Upper lobe of right lung (tissue), 1 donor: Measurements from ENCODE around the gene SLC13A1. TPM values are rescaled to one million over a fixed set of nuclear protein-coding genes. Genes with fewer than 3 reads are reported as not detected.

Experiments
- ATAC-seq: fragments of 200-7000 bp; cut with Tn5 transposase; one replicate; pipeline ENCODE4 v1.9.1; 2020; ENCODE audit warnings: mild to moderate bottlenecking, moderate library complexity
- DNase-seq: peaks from one replicate; pipeline ENCODE4 v3.0.0-alpha.2; 2020
- H3K27ac ChIP-seq: fragments of 200-600 bp; one replicate; pipeline ENCODE4 v1.8.0; 2022
- H3K27me3 ChIP-seq: fragments of 200-600 bp; one replicate; pipeline ENCODE4 v1.8.0; 2022; ENCODE audit warnings: mild to moderate bottlenecking
- H3K36me3 ChIP-seq: fragments of 200-600 bp; one replicate; pipeline ENCODE4 v1.8.0; 2022
- H3K4me1 ChIP-seq: fragments of 200-600 bp; one replicate; pipeline ENCODE4 v1.8.0; 2022
- H3K4me3 ChIP-seq: fragments of 200-600 bp; one replicate; pipeline ENCODE4 v1.8.0; 2022; ENCODE audit warnings: mild to moderate bottlenecking
- H3K9me3 ChIP-seq: fragments of 200-600 bp; one replicate; pipeline ENCODE4 v1.8.0; 2022
- CTCF ChIP-seq: fragments of 200-600 bp; IDR thresholded peaks from one replicate; pipeline ENCODE4 v1.8.0; 2022; ENCODE audit warnings: antibody characterized with exemption
- intact Hi-C: fragments of 100-400 bp; cut with DNase I; formaldehyde crosslinking; loops from one replicate; pipeline ENCODE4 v1.11.0; 2022
- total RNA-seq: library from RNA; stranded (reverse); fragmentation: NEBNext Ultra II Directional; extraction: Animal tissue kit (Norgen Biotek cat#: 25700); gene quantifications from one replicate; pipeline ENCODE4 v1.2.1, GENCODE V29; 2021
- donor health status: DM: no; HTN: yes; CAD: no; lungs with severe emphysema.

SLC13A1 gene
- total RNA-seq, 1 donor from 2014 or later: not detected

DNA sequence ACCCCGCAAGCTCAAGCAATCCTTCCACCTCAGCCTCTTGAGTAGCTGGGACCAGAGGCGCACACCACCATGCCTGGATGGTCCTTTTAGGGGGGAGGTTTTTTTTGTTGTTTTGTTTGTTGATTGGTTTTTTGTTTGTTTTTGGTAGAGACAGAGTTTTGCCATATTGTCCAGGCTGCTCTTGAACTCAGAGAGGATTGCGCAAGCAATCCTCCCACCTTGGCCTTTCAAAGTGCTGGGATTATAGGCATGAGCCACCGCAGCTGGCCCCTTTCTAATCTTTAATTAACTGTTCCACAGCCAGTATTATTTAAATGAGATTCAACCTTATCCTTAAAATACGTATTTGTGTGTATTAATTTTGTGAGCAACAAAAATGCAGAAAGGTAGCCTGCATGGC is 65.8 kb downstream of the SLC13A1 start:
- ATAC-seq: no peak
- Histone ChIP-seq H3K4me1 (no peaks in the 10 kb centered on the region), H3K27ac (no peak overlapping the region), H3K36me3 (no peaks in the 10 kb centered on the region), H3K9me3 (no peaks in the 10 kb centered on the region), H3K27me3 (no peaks in the 10 kb centered on the region), H3K4me3 (no peak overlapping the region)
- intact Hi-C loops: no loop called here
- DNase-seq: no peak
- no peak for TF ChIP-seq CTCF

DNA sequence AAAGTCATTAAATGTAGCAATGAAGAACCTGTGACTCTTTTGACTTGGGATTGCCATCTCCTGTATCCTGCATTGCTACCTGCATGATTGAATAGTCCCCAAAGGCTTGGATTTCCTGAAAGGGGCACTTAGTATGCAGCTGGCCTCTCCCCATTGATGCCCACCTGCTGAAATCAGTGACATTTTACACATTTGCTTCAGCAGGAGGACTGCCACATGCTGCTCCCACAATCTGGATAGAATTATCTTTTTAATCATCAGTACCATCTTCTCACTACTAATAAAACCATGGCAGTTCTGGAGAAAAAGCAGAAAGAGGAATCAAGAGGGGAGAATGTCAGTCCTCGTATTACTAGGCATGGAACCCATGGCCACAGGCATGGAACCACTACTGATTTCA is 67.8 kb downstream of the SLC13A1 start:
- ATAC-seq (no peak), DNase-seq (no peak)
- Histone ChIP-seq H3K27ac (no peak overlapping the region), H3K4me1 (no peaks in the 10 kb centered on the region), H3K27me3 (no peaks in the 10 kb centered on the region), H3K4me3 (no peak overlapping the region), H3K9me3 (no peaks in the 10 kb centered on the region), H3K36me3 (no peaks in the 10 kb centered on the region)
- intact Hi-C loops: no loop called here
- no peak for TF ChIP-seq CTCF

DNA sequence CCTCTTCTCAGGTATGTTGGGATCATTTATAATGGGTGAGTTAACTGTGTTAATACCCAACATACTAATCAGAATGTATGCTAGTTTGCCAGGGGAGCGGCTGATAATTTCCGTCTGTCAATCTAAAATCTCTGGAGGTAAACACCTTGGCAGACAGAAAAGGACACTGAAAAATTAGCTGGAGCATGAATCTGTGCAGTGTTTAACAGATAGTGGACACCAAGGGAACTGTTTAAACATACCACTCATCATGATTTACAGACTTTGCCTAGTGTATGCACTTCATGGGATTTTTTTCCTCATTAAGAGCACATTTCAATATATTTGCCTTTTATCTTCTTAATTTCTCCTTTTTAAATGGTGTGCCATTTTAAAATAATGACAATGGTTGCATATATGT is 68.2 kb downstream of the SLC13A1 start:
- TF ChIP-seq CTCF: no peak
- DNase-seq (no peak), ATAC-seq (no peak)
- no peak overlapping the region for H3K27ac ChIP-seq
- H3K9me3 ChIP-seq: no peaks in the 10 kb centered on the region
- intact Hi-C loops: no loop called here
- H3K27me3 ChIP-seq: no peaks in the 10 kb centered on the region
- H3K4me3 ChIP-seq: no peak overlapping the region
- H3K4me1 ChIP-seq: no peaks in the 10 kb centered on the region
- no peaks in the 10 kb centered on the region for H3K36me3 ChIP-seq

DNA sequence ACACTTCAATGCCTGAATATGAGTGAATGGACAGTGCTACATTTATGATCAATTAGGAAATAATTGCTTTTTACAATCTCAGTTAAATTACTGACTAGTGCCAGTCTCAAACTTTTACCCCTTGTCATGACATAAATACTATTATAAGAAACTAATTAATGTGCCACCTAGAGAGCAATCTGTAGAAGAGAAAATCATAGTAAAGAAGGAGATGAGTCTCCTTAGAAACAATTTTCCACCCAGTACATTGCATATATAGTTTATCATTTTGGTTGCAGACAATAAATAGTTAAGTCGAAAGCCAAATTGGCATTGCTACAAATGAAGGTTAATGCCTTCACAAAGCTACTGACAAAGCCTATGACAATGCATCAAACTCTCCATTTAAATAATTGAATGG is 68.6 kb downstream of the SLC13A1 start:
- H3K27me3 ChIP-seq: no peaks in the 10 kb centered on the region
- TF ChIP-seq CTCF: no peak
- H3K4me3 ChIP-seq: no peak overlapping the region
- DNase-seq (no peak), ATAC-seq (no peak)
- H3K36me3 ChIP-seq: no peaks in the 10 kb centered on the region
- intact Hi-C loops: no loop called here
- H3K27ac ChIP-seq: no peak overlapping the region
- no peaks in the 10 kb centered on the region for H3K9me3 ChIP-seq
- no peaks in the 10 kb centered on the region for H3K4me1 ChIP-seq

DNA sequence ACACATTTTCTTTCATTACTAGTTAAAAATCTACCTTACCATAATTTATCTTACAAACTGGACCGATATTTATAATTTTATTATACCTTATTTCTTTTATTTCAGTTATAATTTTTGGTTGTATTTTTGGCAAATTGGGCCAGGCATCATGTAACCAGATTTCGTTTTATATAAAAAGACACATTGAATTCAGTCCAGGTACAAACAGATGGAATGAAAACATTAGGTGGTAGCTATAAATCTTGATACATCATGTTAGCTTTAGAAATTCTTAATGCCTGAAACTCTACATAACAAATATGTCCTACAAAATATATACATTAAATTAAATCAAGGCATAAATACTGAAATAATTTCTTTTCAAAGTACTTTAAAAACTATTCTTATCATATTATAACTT is 73.1 kb downstream of the SLC13A1 start:
- H3K27me3 ChIP-seq: no peaks in the 10 kb centered on the region
- ATAC-seq: no peak
- no peaks in the 10 kb centered on the region for H3K9me3 ChIP-seq
- no peaks in the 10 kb centered on the region for H3K4me1 ChIP-seq
- intact Hi-C loops: no loop called here
- no peak for DNase-seq
- no peaks in the 10 kb centered on the region for H3K36me3 ChIP-seq
- TF ChIP-seq CTCF: no peak
- no peak overlapping the region for H3K27ac ChIP-seq
- H3K4me3 ChIP-seq: no peak overlapping the region

GRCh38 chr7:123126171-123126570 is 73.6 kb downstream of the SLC13A1 start:
- intact Hi-C loops: no loop called here
- Histone ChIP-seq H3K4me1 (no peaks in the 10 kb centered on the region), H3K36me3 (no peaks in the 10 kb centered on the region), H3K27ac (no peak overlapping the region), H3K27me3 (no peaks in the 10 kb centered on the region), H3K4me3 (no peak overlapping the region), H3K9me3 (no peaks in the 10 kb centered on the region)
- TF ChIP-seq CTCF: no peak
- ATAC-seq (no peak), DNase-seq (no peak)
